SK-N-MC (cell line): Measurements from ENCODE around the gene RAB17.

Source experiments
- EZH2 ChIP-seq: fragments of 200-600 bp; sonication (generic); IDR thresholded peaks from one replicate; pipeline ENCODE4 v1.6.1; 2017; ENCODE audit warnings: antibody characterized with exemption
- POLR2AphosphoS5 ChIP-seq: IDR thresholded peaks from 2 replicates; pipeline ENCODE4 v1.6.1; 2012; ENCODE audit warnings: mild to moderate bottlenecking, low read depth, low read length, borderline replicate concordance

- no peak for TF ChIP-seq EZH2
- no peak for TF ChIP-seq POLR2AphosphoS5
Observed at GRCh38 chr2:237549216-237549615, 41.3 kb downstream of the RAB17 start.
